Measurements from ENCODE around the gene LSM4. TPM values are rescaled to one million over a fixed set of nuclear protein-coding genes. Genes with fewer than 3 reads are reported as not detected.
A peak's percentile ranks its signal among the peaks of the same experiment; 100 is the strongest.

The LSM4 gene
- total and polyA plus RNA-seq, 2 of the 13 experiments (the other 11 are each of a cell fraction or from before 2014, with no cell fraction given) = 65.8 to 166 TPM

DNA sequence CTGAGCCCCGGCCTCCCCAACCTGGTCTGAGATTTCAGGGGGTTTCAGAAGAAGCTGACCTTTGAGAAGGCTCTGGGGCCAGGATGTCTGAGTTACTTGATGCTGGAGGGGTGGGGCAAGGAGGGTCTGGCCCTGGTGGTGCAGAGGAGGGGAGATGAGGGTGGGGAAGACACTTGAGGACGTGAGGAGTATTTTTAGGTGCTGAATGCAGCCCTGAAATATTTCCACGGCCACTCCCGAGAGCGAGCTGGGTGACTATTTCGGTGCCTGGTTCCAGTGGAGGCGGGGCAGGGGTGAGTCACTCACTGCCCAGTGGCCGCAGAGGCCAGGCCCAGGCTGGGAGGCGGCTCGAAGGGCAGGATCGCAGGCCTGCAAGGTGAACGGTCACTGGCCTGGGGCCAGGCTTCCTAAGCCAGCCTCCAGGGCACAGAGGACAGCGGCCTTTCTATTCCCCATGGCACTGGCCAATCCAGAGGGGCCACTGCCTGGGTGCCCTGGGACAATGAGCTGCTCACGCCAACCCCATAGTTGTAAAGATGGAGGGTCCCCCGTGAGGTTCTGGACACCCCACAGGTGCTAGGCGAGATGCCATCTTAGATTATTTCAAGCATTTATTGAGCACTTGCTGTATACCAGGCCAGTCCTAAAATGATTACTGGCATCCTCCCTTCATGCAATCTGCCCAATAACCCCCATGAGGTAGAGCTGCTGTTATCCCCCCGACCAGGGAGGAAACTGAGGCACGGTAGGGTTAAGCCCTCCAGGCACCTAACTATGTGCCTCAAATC, 21.8 kb downstream of the LSM4 start (continued):
- TF ChIP-seq, protein P1, sequence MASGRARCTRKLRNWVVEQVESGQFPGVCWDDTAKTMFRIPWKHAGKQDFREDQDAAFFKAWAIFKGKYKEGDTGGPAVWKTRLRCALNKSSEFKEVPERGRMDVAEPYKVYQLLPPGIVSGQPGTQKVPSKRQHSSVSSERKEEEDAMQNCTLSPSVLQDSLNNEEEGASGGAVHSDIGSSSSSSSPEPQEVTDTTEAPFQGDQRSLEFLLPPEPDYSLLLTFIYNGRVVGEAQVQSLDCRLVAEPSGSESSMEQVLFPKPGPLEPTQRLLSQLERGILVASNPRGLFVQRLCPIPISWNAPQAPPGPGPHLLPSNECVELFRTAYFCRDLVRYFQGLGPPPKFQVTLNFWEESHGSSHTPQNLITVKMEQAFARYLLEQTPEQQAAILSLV (CRISPR knock-in tag; IDR thresholded peaks at IDR 0.05; ENCODE audit: borderline replicate concordance) = 0 out of 2 replicates have a peak, but pooled peaks have one; percentile 14
- TF ChIP-seq, protein P2, sequence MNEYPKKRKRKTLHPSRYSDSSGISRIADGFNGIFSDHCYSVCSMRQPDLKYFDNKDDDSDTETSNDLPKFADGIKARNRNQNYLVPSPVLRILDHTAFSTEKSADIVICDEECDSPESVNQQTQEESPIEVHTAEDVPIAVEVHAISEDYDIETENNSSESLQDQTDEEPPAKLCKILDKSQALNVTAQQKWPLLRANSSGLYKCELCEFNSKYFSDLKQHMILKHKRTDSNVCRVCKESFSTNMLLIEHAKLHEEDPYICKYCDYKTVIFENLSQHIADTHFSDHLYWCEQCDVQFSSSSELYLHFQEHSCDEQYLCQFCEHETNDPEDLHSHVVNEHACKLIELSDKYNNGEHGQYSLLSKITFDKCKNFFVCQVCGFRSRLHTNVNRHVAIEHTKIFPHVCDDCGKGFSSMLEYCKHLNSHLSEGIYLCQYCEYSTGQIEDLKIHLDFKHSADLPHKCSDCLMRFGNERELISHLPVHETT (CRISPR knock-in tag; conservative IDR thresholded peaks at IDR 0.05) = no peak
- TF ChIP-seq KAT8 (CRISPR knock-in tag; IDR thresholded peaks at IDR 0.05) (peak; percentile 41; the same call in 1 of the 2 replicates), KDM4B (CRISPR knock-in tag; IDR thresholded peaks at IDR 0.05) (no peak), ONECUT2 (CRISPR knock-in tag; IDR thresholded peaks at IDR 0.05) (no peak), GZF1 (CRISPR knock-in tag; IDR thresholded peaks at IDR 0.05) (no peak), HHEX (CRISPR knock-in tag; IDR thresholded peaks at IDR 0.05) (no peak), CREB1 (IDR thresholded peaks at IDR 0.05) (no peak), CREB1 (CRISPR knock-in tag; IDR thresholded peaks at IDR 0.05) (no peak), HOXA7 (CRISPR knock-in tag; IDR thresholded peaks at IDR 0.05) (no peak), ZFP36 (IDR thresholded peaks at IDR 0.05; ENCODE audit: borderline replicate concordance, low read depth, low read length, partially characterized antibody) (no peak), ZNF570 (CRISPR knock-in tag; IDR thresholded peaks at IDR 0.05; ENCODE audit: borderline replicate concordance) (no peak), HNF4G (IDR thresholded peaks at IDR 0.05; ENCODE audit: borderline replicate concordance, low read depth, low read length) (no peak; the same call in 1 of the 2 replicates), HNF4G (CRISPR knock-in tag; IDR thresholded peaks at IDR 0.05; ENCODE audit: borderline replicate concordance, low read depth) (no peak), ARNT (IDR thresholded peaks at IDR 0.05) (no peak)
- TF ChIP-seq, protein P3, sequence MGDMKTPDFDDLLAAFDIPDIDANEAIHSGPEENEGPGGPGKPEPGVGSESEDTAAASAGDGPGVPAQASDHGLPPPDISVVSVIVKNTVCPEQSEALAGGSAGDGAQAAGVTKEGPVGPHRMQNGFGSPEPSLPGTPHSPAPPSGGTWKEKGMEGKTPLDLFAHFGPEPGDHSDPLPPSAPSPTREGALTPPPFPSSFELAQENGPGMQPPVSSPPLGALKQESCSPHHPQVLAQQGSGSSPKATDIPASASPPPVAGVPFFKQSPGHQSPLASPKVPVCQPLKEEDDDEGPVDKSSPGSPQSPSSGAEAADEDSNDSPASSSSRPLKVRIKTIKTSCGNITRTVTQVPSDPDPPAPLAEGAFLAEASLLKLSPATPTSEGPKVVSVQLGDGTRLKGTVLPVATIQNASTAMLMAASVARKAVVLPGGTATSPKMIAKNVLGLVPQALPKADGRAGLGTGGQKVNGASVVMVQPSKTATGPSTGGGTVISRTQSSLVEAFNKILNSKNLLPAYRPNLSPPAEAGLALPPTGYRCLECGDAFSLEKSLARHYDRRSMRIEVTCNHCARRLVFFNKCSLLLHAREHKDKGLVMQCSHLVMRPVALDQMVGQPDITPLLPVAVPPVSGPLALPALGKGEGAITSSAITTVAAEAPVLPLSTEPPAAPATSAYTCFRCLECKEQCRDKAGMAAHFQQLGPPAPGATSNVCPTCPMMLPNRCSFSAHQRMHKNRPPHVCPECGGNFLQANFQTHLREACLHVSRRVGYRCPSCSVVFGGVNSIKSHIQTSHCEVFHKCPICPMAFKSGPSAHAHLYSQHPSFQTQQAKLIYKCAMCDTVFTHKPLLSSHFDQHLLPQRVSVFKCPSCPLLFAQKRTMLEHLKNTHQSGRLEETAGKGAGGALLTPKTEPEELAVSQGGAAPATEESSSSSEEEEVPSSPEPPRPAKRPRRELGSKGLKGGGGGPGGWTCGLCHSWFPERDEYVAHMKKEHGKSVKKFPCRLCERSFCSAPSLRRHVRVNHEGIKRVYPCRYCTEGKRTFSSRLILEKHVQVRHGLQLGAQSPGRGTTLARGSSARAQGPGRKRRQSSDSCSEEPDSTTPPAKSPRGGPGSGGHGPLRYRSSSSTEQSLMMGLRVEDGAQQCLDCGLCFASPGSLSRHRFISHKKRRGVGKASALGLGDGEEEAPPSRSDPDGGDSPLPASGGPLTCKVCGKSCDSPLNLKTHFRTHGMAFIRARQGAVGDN (CRISPR knock-in tag; IDR thresholded peaks at IDR 0.05) = peak; percentile 84
- TF ChIP-seq, protein P4, sequence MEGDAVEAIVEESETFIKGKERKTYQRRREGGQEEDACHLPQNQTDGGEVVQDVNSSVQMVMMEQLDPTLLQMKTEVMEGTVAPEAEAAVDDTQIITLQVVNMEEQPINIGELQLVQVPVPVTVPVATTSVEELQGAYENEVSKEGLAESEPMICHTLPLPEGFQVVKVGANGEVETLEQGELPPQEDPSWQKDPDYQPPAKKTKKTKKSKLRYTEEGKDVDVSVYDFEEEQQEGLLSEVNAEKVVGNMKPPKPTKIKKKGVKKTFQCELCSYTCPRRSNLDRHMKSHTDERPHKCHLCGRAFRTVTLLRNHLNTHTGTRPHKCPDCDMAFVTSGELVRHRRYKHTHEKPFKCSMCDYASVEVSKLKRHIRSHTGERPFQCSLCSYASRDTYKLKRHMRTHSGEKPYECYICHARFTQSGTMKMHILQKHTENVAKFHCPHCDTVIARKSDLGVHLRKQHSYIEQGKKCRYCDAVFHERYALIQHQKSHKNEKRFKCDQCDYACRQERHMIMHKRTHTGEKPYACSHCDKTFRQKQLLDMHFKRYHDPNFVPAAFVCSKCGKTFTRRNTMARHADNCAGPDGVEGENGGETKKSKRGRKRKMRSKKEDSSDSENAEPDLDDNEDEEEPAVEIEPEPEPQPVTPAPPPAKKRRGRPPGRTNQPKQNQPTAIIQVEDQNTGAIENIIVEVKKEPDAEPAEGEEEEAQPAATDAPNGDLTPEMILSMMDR (CRISPR knock-in tag; IDR thresholded peaks at IDR 0.05) = peak; percentile 24; the same call in 1 of the 2 replicates
- TF ChIP-seq, protein P5, sequence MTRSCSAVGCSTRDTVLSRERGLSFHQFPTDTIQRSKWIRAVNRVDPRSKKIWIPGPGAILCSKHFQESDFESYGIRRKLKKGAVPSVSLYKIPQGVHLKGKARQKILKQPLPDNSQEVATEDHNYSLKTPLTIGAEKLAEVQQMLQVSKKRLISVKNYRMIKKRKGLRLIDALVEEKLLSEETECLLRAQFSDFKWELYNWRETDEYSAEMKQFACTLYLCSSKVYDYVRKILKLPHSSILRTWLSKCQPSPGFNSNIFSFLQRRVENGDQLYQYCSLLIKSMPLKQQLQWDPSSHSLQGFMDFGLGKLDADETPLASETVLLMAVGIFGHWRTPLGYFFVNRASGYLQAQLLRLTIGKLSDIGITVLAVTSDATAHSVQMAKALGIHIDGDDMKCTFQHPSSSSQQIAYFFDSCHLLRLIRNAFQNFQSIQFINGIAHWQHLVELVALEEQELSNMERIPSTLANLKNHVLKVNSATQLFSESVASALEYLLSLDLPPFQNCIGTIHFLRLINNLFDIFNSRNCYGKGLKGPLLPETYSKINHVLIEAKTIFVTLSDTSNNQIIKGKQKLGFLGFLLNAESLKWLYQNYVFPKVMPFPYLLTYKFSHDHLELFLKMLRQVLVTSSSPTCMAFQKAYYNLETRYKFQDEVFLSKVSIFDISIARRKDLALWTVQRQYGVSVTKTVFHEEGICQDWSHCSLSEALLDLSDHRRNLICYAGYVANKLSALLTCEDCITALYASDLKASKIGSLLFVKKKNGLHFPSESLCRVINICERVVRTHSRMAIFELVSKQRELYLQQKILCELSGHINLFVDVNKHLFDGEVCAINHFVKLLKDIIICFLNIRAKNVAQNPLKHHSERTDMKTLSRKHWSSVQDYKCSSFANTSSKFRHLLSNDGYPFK (CRISPR knock-in tag; IDR thresholded peaks at IDR 0.05; ENCODE audit: borderline replicate concordance) = 0 out of 2 replicates have a peak, but pooled peaks have one; percentile 25
